DMS79 treated with DMSO at 0.1 percent for 48 hours (cell line): ENCODE measurements around the gene IL11RA.

ENCODE experiments used
- DNase-seq: peaks from one replicate; lab custom pipeline; 2025; lab: John Stamatoyannopoulos, UW

Gene IL11RA

GRCh38 chr9:34687276-34688030 is 35.5 kb downstream of the IL11RA start:
- no peak for DNase-seq

GRCh38 chr9:34688329-34689115 is 36.5 kb downstream of the IL11RA start:
- DNase-seq: no peak

- peak; percentile 57 for DNase-seq
Measured at GRCh38 chr9:34689116-34689470, 37.1 kb downstream of the IL11RA start.

GRCh38 chr9:34689512-34689911 is 37.5 kb downstream of the IL11RA start:
- DNase-seq: no peak

GRCh38 chr9:34690983-34691935 is 39.3 kb downstream of the IL11RA start, which contains the start of gene CCL19:
CCL19 (minus strand) TSS chr9:34691276; CDS start chr9:34691139, 137 bp downstream.
- DNase-seq: no peak

GRCh38 chr9:34691936-34692315 is 39.9 kb downstream of the IL11RA start:
- DNase-seq: no peak

GRCh38 chr9:34693560-34693959 is 41.6 kb downstream of the IL11RA start:
- no peak for DNase-seq

GRCh38 chr9:34694811-34695210 is 42.8 kb downstream of the IL11RA start:
- no peak for DNase-seq

- peak; percentile 65 for DNase-seq
Measured at GRCh38 chr9:34701023-34701768, 49.2 kb downstream of the IL11RA start.

GRCh38 chr9:34701769-34702736 is 50.1 kb downstream of the IL11RA start:
- DNase-seq: peak; percentile 75

GRCh38 chr9:34707130-34707529 is 55.1 kb downstream of the IL11RA start:
- no peak for DNase-seq

- no peak for DNase-seq
Measured at GRCh38 chr9:34709196-34709978, 57.4 kb downstream of the IL11RA start.

GRCh38 chr9:34710023-34710422 is 58.0 kb downstream of the IL11RA start, which contains the start of gene CCL21:
CCL21 (minus strand) TSS chr9:34710136; CDS start chr9:34710066, 70 bp downstream.
- no peak for DNase-seq
